Epidermal melanocyte (primary cell): ENCODE data around the gene NANS.

Experiments used
- DNase-seq: peaks from one replicate; pipeline ENCODE4 v3.0.0; 2011; ENCODE audit warnings: low spot score; ENCODE audit not compliant: insufficient read length

The NANS gene

GRCh38 chr9:98132158-98132557, 75.6 kb downstream of the NANS start:
- no peak for DNase-seq
